ENCODE results near the gene GRID2. TPM values are rescaled to one million over a fixed set of nuclear protein-coding genes. Genes with fewer than 3 reads are reported as not detected.

The GRID2 gene
- polyA plus RNA-seq, 1 donor from 2014 or later, result 14.9 TPM

DNA sequence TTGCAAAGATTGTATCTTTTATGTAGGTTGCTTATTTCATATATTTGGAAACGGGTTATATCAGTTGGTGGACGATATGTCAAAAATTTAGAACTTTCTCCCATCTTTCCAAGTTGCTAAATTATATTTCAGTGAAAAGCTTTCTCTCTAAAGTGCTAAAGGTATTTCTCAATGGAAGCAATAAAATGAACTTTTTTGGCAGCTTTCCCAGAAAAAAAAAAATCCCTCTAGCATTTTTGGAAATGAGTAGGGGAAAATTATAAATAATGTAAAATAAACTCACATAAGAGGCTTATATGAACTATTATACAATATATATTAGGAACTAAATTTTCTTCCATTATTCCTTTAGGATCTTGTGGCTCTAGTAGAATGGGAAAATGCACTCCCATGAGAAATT, 152.2 kb downstream of the GRID2 start:
- Histone ChIP-seq H3K9ac (ENCODE audit: low read length) (no peak overlapping the region), H2AFZ (ENCODE audit: low read depth, low read length) (no peak overlapping the region), H3K4me2 (ENCODE audit: low read length) (no peak overlapping the region), H3K9me2 (ENCODE audit: insufficient read depth, low read length) (no peaks in the 10 kb centered on the region), H3K4me3 (ENCODE audit: low read length) (no peak overlapping the region), H3K79me2 (replicated peaks; ENCODE audit: insufficient read depth, low read length) (no peaks in the 10 kb centered on the region), H4K20me1 (ENCODE audit: insufficient read depth) (no peaks in the 10 kb centered on the region), H3K27ac (ENCODE audit: low read length) (no peak overlapping the region), H3K27me3 (ENCODE audit: insufficient read depth, low read depth, low read length) (no peaks in the 10 kb centered on the region), H3K9me3 (ENCODE audit: low read length) (no peaks in the 10 kb centered on the region), H3K36me3 (ENCODE audit: insufficient read depth, low read length) (no peaks in the 10 kb centered on the region), H3F3A (ENCODE audit: insufficient read depth, low read length, poor library complexity, severe bottlenecking) (no peaks in the 10 kb centered on the region)
- TF ChIP-seq EP300 (conservative IDR thresholded peaks at IDR 0.05; ENCODE audit: poor library complexity, severe bottlenecking) (no peak), POLR2AphosphoS5 (IDR thresholded peaks at IDR 0.05) (no peak), EZH2 (IDR thresholded peaks at IDR 0.05; ENCODE audit: borderline replicate concordance, insufficient read depth, low read length, poor library complexity, severe bottlenecking) (no peak), MXI1 (conservative IDR thresholded peaks at IDR 0.05; ENCODE audit: poor library complexity, severe bottlenecking) (no peak), TAF1 (IDR thresholded peaks at IDR 0.05; ENCODE audit: low read depth) (no peak), SMC3 (conservative IDR thresholded peaks at IDR 0.05; ENCODE audit: poor library complexity) (no peak), CTCF (IDR thresholded peaks at IDR 0.05; ENCODE audit: poor library complexity, severe bottlenecking) (no peak), RAD21 (conservative IDR thresholded peaks at IDR 0.05) (no peak)
- TF ChIP-seq, protein P1, sequence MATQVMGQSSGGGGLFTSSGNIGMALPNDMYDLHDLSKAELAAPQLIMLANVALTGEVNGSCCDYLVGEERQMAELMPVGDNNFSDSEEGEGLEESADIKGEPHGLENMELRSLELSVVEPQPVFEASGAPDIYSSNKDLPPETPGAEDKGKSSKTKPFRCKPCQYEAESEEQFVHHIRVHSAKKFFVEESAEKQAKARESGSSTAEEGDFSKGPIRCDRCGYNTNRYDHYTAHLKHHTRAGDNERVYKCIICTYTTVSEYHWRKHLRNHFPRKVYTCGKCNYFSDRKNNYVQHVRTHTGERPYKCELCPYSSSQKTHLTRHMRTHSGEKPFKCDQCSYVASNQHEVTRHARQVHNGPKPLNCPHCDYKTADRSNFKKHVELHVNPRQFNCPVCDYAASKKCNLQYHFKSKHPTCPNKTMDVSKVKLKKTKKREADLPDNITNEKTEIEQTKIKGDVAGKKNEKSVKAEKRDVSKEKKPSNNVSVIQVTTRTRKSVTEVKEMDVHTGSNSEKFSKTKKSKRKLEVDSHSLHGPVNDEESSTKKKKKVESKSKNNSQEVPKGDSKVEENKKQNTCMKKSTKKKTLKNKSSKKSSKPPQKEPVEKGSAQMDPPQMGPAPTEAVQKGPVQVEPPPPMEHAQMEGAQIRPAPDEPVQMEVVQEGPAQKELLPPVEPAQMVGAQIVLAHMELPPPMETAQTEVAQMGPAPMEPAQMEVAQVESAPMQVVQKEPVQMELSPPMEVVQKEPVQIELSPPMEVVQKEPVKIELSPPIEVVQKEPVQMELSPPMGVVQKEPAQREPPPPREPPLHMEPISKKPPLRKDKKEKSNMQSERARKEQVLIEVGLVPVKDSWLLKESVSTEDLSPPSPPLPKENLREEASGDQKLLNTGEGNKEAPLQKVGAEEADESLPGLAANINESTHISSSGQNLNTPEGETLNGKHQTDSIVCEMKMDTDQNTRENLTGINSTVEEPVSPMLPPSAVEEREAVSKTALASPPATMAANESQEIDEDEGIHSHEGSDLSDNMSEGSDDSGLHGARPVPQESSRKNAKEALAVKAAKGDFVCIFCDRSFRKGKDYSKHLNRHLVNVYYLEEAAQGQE (IDR thresholded peaks at IDR 0.05; ENCODE audit: borderline replicate concordance), result no peak

DNA sequence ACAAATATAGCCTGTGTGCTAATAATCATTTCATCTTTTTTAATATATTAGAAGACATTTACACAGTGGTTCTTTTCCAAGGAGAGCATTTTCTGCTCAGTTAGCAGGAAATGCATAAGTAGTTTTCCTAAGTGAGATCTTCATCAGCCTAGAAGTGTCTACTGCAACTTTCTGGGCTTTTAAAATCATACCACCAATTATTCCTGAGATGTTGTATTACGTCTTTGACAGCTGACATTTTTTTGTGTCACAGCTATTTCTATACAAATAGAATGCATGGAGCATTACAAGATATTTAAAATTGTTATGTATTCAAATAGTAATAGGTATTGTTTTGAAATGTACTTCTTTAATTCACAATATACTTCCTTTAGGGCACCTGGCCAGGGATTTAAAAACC, 158.0 kb downstream of the GRID2 start:
- no peaks in the 10 kb centered on the region for H4K20me1 ChIP-seq (ENCODE audit: insufficient read depth)

More for the DNA sequence above, 158.0 kb downstream of the GRID2 start:
- H3K9me3 ChIP-seq (ENCODE audit: low read length), result no peaks in the 10 kb centered on the region
- H3F3A ChIP-seq (ENCODE audit: insufficient read depth, low read length, poor library complexity, severe bottlenecking), result no peaks in the 10 kb centered on the region
- no peaks in the 10 kb centered on the region for H3K27me3 ChIP-seq (ENCODE audit: insufficient read depth, low read depth, low read length)
- no peaks in the 10 kb centered on the region for H3K9me2 ChIP-seq (ENCODE audit: insufficient read depth, low read length)
- H3K9ac ChIP-seq (ENCODE audit: low read length), result no peak overlapping the region
- TF ChIP-seq, protein P1 (IDR thresholded peaks at IDR 0.05; ENCODE audit: borderline replicate concordance), result peak; percentile 81
- TF ChIP-seq EP300 (conservative IDR thresholded peaks at IDR 0.05; ENCODE audit: poor library complexity, severe bottlenecking) (peak; percentile 77), RAD21 (conservative IDR thresholded peaks at IDR 0.05) (no peak), EZH2 (IDR thresholded peaks at IDR 0.05; ENCODE audit: borderline replicate concordance, insufficient read depth, low read length, poor library complexity, severe bottlenecking) (no peak), SMC3 (conservative IDR thresholded peaks at IDR 0.05; ENCODE audit: poor library complexity) (no peak), POLR2AphosphoS5 (IDR thresholded peaks at IDR 0.05) (peak; percentile 55)
- H3K27ac ChIP-seq (ENCODE audit: low read length), result peak overlapping the region; percentile 61
- no peak overlapping the region for H2AFZ ChIP-seq (ENCODE audit: low read depth, low read length)
- peak overlapping the region; percentile 19 for H3K4me3 ChIP-seq (ENCODE audit: low read length)
- H3K79me2 ChIP-seq (replicated peaks; ENCODE audit: insufficient read depth, low read length), result no peaks in the 10 kb centered on the region
- H3K4me2 ChIP-seq (ENCODE audit: low read length), result peak overlapping the region; percentile 17
- H3K36me3 ChIP-seq (ENCODE audit: insufficient read depth, low read length), result no peaks in the 10 kb centered on the region

Measured in neural cell (in vitro differentiated cells).